T-helper 1 cell (primary cell): ENCODE data around the gene LAMB3.
A peak's percentile ranks its signal among the peaks of the same experiment; 100 is the strongest.

Experiments
- DNase-seq, 5 donors: peaks; one replicate each; pipeline ENCODE4 v3.0.0-alpha.2; 2012 to 2020

Gene LAMB3

DNA sequence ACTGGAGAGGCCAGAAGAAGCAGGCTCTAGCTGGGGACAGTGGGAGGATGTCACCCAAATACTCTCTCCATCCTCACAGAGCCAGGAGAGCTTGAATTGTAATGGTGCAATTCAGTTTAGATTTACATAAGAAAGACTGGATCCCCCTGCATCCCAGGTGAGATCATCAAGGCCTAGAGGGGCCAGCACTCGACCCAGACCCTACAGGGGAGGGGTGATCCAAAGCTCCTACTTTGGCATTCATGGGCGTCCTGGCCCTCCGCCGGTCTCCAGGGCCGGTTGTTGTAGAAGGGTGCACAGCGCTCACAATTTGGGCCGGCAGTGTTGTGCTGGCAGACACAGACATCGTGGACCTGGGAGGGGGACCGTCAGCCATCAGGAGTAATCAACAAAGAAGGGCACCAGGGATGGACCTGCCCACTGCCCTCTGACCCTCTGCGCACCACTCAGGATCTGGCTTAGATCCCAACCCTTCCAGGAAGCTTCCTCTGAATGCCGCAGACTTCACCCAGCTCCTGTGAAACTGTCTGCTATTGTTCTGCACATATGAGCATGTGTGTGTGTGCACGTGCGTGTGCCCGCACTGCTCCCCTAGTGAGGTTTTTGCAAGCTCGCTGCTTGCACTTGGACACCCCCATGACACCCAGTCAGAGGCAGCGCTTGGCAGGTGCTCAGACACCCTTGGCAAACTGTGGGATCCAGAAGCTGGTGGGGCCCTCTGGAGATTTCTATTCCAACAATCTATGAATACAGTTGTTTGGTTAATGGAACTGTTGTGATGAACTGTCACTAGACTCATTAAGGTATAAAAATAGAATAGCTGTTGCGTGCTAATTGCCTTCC is 21.6 kb downstream of the LAMB3 start:
- no peak for DNase-seq

DNA sequence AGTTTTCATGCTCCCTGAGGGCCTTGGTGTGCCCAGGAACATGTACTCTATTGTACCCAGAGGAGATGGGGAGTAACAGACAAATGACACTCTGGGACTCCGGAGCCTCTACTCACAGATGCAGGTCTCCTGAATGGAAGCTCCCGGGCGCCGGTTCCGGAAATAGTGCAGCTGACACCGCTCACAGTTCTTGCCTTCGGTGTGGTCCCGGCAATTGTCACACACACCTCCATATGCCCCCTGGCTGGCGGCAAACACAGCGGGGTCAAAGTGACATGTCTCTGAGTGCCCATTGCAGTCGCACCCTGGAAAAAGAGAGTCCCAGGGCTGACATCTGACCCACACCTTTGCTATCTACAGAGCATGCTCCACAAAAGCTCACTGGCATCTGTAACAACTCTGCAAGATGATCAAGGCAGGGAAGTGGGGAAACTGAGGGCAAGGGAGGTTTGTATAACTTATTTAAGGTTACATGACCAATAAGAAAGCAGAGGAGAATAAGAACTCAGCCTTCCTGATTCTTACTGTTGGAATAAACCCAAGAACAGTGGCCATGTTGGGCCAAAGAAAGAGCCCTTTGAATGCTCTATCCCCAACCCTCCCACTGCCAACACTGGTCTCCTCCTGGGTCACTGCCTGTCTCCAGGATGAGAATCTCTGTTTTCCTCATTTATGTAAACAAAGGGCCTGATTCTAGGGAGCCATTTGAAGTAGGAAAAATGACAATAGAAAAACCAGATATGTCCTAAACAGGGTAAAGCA is 22.4 kb downstream of the LAMB3 start:
- DNase-seq = no peak

DNA sequence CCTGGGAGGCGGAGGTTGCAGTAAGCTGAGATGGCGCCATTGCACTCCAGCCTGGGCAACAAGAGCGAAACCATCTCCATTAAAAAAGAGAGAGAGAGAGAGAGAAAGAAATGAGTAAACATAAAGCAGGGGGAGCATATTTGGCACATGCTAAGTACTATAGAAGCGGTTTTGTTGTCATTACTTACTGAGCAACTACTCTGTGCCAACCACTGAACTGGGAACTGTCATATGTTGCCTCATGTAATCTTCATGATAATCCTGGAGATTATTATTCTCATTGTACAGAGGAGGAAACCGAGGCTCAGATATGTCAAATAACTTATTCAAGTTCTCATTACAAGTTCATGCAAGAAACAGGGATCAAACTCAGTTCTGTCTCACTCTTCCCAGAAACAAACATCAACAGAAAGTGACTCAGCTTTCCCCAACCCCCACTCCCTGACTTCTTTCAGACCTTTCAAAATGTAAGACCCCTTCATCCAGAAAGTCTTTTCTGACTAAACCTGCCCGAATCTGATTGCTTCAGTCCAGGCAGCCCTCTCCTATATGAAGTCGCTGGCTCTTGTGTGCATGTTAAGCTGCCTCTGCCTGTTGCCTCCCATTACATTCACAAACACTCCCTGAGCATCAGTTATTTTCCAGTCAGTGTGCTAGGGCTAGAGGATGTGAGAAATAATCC is 23.5 kb downstream of the LAMB3 start:
- no peak for DNase-seq

DNA sequence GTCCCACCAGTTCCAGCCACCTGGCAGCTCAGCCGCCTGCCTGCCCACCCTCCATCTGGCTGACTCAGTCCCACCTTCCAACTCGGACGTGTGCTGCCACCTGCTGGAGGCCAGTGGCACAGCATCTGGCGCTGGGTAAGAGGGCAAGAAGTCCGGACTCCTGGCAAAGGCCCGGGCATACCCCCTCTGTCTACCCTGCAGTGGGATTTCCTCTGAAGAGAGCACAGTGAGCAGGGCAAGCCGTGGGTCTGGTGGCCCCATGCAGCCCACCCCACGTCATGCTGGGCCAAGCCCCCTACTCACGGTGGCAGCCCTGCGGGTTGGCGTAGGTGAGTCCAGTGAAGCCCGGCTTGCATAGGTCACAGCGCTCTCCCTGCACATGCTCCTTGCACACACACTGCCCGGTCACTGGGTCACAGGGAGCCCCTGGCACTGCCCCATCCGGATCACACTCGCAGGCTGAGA is 24.5 kb downstream of the LAMB3 start:
- peak; percentile 40 to 67 (median 56) for DNase-seq

DNA sequence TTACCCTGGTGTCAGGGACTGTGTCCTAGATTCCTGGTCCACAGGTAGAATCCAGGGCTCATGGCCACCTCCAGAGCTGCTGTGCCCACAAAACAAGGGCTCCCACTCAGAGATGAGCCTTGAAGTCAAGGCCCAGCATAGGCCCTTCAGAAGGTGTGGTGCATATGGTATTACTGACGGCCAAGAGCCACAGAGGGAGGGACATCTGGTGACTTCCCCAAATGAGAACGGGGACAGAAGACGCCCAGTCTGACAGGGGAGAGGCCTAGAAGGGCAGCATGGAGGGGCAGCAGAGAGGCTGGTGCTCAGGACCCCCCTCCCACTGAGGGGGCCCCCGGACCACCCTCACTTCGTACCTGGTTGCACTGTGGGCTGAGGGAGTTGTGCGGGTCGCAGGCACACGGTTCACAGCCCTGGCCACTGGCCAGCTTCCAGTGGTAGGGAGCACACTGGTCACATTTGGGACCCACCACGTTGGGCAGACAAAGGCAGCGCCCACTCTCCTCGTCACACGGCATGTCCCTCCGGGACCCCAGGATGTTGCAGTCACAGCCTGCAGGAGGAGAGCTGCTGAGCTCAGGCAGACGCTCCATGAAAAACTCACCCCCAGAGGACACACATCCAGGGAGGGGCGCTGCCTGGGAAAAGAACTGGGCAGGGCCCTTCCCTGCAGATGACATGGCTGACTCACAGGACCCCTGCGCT is 25.0 kb downstream of the LAMB3 start:
- no peak for DNase-seq

DNA sequence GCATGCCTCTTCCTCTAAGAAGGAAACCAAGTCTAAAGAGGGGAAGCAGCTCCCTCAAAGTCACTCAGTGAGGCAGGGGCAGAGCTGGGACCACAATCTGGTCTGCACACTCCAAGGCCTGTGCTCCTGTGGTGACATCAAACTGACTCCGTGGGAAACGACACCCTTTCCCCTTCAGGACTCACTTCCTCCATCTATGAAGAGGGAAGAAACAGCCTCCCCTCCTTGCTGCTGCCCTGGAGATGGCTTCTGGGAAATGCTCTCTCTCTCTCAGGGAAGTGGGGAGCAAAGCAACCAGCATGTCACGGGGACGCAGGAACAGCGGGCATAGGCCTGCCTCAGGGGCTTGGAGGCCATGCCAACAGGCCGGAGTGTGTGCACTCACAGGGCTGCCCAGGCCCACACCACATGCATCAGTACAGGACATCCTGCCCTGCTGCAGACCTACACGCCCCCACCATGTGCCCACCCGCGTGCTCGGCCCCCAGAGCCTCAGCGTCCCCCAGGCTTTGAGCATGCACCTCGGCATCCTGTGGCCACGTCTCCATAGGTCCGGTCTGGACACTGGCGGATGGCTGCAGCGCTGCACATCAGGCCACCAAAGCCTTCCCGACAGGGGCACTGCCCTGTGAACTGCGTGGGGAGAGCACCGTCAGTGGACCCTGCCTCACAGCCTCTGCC is 25.7 kb downstream of the LAMB3 start:
- DNase-seq = no peak

DNA sequence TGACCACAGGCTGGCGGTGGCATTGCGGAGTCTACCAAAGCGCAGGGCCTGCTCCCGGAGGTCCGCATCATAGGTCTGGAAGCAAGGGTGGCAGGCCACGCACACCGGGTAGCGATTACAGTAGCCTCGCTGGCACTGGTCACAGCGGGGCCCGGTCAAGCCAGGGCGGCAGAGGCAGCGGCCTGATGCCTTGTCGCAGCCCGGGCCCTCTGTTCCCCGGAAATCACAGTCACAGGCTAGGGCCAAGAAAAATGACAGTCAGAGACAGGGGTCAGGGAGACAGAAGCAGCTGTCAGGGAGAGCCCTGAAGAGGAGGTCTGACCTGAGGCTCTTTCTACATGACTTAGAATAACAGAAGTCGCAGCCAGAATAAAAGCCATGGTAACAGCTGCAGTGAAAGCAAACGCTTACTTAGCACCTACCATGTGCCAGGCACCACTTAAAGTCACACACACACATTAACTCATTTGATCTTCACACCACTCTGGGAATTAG is 26.4 kb downstream of the LAMB3 start:
- DNase-seq = no peak

DNA sequence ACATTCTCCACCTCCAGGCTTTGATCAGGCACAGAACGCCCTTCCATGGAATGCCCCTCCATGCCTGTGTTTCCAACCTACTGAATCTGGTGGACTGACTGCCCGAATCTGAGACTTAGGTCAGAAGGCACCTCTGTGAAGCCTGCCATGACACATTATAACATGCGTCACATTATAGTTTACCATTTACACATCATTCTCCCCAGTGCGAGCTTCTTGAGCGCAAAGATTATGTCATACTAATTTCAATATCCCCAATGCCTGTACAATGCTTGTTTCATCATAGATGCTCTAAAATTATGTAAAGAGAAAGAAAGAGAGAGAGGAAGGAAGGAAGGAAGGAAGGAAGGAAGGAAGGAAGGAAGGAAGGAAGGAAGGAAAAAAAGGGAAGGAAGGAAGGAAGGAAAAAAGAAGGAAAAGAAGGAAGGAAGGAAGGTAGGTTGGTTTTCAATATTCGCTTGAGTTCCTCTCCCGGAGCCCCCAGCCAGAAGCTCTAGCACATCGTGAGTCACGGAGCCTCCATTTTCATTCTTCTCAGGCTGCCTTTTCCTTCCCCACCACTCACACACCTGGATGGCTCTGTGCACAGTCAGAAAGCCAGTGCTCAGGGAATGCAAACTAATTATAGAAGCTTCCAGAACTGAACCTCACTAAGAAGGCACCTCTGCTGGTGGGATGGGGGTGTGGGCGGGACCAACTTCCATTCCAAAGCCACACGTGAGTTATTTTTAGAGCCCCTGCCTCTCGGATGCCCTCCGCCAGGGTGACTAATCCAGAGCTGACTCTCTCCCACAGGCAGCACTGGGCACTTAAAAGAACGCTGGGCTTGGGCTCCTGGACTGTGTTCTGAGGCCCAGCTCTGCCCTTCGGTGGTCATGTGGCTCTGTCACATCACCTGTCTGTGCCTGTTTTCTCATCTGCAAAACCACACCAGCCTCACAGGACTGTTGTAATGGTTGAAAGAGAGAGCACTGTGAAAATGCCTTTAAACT is 27.4 kb downstream of the LAMB3 start:
- no peak for DNase-seq

DNA sequence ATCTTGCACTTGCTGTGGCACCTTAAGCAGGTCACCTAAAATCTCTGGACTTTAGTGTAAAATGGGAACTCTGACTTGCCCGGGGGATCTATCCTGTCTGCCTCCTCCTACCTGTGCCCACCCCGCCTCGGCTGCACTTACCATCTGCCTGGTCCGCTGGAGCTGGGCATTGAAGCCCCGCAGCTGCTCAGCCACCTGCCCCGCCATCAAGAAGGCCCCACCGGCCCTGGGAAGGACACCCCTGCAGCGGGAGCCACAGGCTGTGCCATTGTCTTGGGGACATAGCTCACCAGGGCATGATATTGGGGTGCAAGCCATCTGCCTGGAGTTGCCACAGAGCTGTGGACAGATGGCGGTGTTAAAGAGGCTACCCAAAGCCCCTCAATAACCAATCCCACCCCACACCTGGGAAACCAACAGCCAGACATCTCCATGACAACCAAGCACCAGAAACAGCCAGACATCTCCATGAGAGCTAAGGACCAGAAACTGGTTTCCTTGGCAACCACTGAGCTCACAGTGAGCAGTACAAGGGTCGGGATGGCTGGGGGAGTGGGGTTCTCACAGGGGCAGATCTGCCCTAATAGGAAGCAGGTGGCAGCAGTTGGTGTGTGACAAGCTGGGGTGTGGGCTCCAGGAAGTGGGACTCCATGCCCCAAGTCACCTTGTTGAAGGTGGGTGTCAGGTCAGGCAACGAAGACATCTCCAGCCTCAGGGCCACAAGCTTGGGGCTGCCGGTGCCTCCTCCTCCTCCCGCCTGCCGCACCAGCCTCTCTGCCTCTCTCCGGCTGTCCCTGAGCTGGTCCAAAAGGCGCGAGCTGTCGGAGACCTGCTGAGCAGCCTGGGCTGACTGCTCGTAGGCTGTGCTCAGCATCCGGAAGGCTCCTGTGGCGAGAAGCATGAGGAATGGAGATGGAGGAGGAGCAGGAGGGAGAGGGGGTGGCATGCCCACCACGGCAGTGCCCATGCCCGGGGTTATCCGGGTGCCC is 29.1 kb downstream of the LAMB3 start:
- DNase-seq = no peak

DNA sequence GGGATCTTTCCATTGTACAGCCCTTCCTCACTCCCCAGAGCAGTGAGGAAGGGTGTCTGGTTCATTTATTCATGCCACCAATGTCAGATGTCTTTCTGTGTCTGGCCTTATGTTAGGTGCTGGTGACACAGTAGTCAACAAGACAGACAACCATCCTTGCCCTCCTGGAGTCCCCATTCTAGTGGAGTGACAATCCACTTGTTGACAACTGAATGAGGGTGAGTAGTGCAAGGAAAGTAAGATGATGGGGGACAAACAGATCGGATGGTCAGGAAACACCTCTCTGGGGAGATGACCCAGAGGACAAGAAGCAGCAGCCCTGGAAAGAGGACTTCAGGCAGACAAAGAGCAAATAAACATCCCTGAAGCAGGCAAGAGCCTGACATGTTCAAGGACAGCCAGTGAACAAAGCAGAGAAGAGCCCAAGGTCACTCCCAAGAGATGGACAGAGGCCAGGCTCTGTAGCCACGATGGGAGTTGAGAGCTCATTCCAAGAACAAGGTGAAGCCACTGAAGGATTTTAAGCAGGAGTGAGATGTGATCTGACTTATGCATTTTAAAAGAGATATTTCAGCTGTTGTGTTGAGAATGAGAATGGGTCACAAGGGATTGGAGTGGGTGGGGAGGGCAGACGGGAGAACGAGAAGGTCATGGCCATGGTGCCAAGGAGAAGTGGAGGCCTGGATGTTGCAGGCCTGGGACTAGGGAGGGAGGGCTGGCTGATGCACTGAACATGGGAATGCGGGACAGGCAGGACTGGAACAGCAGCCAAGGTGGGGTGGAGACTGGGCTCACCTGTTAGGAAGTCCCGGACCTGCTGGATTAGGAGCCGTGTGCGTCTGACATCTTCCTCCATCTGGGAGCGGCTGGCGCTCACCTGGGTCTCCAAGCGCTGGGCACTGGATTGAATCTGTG is 30.2 kb downstream of the LAMB3 start:
- DNase-seq = no peak

DNA sequence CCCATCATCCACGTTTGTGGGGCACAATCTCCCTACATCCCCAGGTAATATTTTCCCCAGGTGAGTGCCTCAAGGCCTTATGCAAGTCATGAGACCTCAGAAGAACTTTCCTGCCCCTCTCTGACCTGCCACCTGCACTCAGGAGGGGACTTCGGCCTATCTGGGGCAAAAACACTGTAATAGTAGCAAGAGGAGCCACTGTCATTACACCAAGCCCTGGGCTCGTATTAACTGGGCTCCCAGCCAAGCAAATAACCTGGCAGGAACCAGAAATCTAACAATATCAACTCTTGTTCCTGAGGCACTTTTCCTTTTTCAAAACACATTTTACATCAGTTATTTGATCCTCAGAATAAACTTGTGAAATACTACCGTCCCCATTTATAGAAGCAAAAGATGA is 30.9 kb downstream of the LAMB3 start:
- DNase-seq = no peak

DNA sequence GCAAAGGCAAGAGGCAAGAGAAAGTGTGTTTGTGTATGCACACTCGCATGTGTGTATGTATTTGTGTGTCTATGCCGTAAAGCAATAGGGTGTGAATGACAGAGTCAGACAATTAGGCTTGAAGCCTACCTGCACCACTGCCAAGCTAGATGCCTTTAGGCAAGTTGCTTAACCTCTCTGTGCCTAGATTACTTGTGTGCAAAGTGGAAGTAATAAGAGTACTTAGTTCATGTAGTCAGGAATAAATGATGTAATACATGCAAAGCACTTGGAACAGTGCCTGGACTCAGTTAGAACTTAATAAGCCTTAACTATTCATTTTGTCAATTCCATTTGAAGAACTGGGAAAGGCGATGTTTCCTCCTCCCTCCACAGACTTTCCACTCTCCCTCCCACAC is 31.7 kb downstream of the LAMB3 start:
- DNase-seq = no peak

DNA sequence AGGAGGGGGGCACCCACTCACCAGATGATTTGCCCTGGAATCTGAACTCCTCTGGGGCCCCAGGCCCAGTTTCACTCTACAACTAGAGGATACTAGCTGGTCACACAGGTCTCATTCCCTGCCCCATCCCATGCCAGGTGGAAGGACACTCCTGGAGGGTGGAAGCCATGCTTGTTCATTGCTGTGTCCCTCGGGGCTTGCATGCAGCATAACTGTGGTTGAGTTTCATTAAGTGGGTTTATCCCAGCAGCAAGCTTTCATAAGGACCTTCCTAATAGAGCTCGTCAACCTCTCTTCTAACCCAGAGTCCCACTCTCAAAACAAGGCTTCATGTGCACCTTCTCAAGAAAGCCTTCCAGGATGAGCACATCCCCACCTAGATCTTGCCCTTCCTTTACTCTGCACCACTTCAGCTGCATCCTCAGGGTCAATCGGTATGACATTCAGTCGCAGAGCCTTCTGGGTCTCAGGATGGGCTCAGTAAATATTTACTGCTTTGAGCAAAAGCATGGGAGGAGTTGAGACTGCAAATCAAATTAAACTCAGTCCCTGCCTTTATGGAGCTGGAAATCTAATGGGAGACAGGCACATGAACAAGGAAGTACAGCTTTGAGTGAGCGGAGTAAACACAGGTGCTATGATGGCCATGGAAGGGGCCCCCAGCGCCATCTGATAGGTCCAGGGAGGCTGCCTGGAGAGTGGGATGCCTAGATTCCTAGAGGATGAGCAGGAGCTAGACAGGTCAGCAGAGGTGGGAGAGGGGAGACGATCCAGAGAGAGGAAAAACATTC is 32.3 kb downstream of the LAMB3 start:
- DNase-seq = no peak

DNA sequence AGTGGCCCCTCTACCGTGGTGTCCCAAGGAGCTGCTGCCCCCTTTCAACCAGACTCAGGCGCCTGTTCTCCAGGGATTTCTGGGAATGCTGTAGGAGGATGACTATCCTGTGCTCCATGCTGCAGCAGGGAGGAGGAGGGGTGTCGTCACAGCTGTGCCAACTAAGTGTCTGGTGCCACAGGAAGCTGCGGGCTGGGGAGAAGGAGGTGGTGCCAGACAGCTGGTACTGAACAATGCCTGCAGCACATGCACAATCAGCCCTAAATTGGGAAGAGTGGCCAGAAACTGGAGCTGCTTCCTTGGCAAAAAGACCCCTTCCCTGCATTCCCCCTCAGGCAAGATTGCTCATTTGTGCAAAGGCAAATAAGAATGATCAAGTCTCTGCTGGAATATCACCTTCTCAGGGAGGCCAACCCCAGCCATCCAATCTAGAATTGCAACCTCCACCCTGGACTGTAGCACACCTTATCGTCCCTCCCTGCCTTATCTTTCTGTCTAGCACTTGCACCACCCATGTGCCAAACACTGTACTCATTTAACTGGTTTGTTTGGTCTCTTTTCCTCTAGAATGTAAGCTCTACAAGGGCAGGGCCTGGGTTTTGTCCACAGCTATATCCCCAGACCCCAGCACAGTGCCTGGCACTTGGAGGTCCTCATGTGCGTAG is 33.3 kb downstream of the LAMB3 start:
- DNase-seq = no peak

DNA sequence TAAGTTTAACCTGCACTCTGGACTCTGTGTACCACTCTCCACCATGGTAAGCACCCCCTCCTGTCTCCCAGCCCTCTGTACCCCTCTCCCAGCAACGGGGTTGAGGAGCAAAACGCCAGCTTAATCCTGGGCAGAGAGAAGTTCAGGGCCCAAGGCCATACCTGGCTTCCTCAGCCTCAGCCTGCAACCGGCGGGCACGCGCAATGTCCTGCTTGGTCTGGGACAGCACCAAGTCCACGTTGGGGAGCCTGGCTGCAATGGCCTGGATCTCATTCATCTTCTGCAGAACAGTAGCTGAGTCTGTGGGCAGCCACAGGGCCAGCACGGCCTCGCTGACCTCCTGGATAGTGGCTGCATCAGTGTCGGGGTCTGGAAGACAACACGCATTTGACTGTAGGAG is 33.9 kb downstream of the LAMB3 start:
- DNase-seq = no peak

DNA sequence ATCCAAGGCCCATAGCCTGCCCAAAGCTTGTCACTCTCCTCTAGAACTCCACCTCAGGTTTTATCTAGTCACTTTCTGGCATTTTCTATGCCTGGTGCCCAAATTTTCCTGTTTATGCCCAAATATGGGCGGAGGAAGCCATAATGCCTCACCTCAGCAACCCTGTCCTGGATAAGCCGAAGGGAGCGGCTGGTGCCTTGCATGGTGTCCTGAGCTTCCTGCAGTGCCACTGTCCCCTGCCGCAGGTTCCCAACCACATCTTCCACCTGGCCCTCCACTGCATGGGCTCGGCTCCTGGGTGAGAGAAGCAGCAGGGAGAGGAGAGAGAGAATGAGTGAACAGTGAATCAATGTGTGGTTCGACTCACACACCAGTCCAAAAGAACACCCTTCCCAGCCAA is 34.5 kb downstream of the LAMB3 start:
- no peak for DNase-seq
